Stimulated activated CD8-positive, alpha-beta memory T cell treated with anti-CD3 and anti-CD28 coated beads, Interleukin-7, amount 100 ng/mL, for 48 hours (primary cell): ENCODE data around the gene KLHL29.

ENCODE experiments used
- DNase-seq, 2 donors: peaks; one replicate each; pipeline ENCODE4 v3.0.0-alpha.2; 2020; ENCODE audit warnings: low read depth in 1 of 2; ENCODE audit errors: extremely low read depth in 1 of 2

Gene KLHL29

GRCh38 chr2:23544589-23545295 is 159.8 kb downstream of the KLHL29 start:
- DNase-seq = no peak

- DNase-seq = no peak
Measured at GRCh38 chr2:23545396-23545795, 160.4 kb downstream of the KLHL29 start.

DNA sequence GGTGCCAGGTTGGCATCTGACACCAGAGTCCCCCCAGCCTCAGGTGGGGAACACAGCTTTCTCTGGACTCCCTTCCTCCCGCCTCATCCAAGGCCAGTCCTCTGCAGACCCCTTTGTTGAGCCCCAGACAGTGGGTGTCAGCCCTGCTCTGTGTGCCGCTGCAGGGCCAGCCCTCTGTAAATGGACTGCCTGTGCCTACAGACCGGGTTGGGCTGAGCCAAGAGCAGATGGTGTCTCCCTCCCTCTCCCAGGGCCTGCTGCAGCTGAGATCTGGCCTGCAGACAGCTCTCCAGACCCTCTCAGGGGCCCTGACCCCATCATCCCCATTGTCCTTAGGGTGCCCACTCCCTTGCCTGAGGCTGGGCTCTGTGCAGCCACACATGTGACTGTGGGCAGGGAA is 160.8 kb downstream of the KLHL29 start:
- no peak for DNase-seq

DNA sequence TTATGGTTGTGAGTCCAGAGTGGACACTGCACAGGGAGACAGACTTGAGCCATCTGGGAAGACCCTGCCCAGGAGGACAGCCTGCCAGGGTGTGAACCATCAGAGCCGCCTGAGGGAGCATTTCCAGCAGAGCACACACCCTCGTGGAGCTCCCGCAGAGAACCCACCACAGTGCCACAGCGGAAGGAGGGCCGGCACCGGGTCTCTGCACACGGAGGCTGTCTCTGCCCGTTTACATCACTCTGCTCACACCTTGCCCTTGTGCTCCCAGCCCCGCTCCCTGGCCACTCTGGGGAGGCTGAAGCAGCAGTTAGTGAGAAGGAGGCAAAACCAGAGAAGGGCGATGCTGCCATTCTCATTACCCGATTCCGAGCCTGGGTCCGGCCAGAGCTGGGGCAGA is 161.9 kb downstream of the KLHL29 start:
- no peak for DNase-seq

- no peak for DNase-seq
Measured at GRCh38 chr2:23547725-23548124, 162.7 kb downstream of the KLHL29 start.

DNA sequence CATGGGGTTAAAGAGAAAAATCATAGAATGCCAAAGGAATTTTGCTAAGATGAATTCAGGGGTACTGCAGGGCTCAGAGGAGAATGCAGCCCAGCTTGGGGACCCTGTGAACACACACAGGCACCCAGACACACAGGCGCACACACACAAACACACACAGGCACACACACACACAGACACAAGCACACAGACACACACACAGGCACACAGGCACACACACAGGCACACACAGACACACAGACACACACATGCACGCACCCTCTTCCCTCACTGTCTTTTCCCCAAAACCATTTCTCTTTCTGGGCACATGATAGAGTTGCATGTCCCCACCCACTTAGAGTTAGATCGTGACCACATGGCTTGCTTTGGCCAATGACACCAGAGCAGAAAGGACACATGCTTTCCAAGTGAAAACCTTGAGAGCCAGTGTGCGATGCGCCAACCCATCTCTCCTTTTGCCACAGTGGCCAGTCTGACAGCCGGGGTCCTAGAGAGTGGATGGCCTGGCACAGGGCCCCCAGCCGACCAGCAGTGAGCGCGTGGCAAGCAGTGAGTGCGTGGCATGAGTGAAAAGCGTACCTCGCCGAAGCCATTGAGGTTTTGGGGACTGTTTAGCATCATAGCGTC is 163.3 kb downstream of the KLHL29 start:
- no peak for DNase-seq

- DNase-seq = no peak
Measured at GRCh38 chr2:23549051-23549450, 164.1 kb downstream of the KLHL29 start.

GRCh38 chr2:23549821-23550530 is 165.0 kb downstream of the KLHL29 start:
- DNase-seq = no peak

GRCh38 chr2:23550553-23550952 is 165.6 kb downstream of the KLHL29 start:
- no peak for DNase-seq

- no peak for DNase-seq
Measured at GRCh38 chr2:23551875-23552274, 166.9 kb downstream of the KLHL29 start.

GRCh38 chr2:23553561-23553960 is 168.6 kb downstream of the KLHL29 start:
- DNase-seq = no peak

DNA sequence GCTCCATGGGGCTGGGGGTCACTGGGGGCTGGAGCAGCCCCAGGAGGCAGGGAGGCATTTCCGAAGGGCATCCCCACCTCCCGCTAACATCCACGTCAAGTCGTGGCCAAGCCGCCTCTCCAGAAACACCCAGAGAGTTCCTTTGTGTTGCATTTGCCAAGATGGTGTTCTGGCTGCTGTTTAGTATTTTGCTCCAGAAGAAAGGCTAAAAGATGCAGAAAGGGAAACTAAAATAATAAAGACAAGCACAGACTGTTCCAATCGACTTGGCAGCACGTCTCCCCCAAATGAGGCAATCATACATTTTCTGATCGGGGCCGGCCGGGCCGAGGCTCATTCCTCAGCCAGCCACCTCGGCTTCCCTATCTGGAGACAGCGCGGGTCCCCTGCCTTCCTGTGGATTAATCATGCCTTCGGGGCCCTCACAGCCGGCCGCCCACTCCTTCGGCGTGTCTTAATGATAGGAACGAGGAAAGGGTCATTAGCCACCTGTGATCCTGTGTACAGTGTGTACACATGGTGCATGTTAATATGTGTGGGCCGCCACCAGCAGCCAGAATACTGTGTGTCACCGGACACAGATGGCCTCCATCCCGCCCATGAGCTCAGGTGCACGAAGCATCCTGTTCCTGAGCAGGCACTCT is 169.2 kb downstream of the KLHL29 start:
- no peak for DNase-seq

GRCh38 chr2:23555944-23556343 is 171.0 kb downstream of the KLHL29 start:
- no peak for DNase-seq

DNA sequence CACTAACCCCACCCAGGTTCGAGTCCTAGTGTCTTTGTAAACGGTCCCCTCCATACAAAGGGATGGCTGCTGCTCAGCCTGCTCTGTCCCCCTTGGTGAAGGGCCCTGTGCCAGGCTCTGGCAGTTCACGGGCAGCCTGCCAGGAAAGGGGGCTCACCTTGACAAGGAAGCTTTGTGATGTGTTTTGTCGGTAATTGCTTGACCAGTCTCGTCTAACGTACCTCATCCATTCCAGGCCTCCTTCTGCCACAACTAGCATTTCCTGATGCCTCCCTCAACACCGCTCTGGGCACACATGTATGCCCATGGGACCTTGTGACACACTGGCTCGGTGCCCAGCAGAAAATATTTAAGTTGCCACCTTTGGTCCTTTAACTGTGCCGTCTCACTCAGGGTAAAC is 171.9 kb downstream of the KLHL29 start:
- no peak for DNase-seq

DNA sequence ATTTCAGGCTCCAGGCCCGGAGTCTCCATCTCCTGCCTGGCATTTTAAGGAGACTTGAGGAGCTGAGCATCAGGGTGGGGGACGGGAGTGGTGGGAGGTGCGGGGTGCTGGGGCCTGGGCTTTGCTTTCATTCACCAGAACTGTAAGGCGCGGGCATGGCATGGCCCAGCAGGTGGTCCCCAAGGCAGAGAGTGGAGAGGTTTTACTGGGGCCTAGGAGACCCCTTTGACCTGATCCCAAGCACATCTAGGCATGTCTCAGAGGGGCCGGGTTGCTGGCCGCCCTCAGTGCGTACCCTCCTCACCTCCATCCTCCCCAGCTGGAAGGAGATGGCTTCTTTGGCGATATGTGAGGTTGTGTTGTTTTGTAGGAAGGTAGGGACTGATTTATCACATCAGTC is 172.5 kb downstream of the KLHL29 start:
- DNase-seq = no peak

DNA sequence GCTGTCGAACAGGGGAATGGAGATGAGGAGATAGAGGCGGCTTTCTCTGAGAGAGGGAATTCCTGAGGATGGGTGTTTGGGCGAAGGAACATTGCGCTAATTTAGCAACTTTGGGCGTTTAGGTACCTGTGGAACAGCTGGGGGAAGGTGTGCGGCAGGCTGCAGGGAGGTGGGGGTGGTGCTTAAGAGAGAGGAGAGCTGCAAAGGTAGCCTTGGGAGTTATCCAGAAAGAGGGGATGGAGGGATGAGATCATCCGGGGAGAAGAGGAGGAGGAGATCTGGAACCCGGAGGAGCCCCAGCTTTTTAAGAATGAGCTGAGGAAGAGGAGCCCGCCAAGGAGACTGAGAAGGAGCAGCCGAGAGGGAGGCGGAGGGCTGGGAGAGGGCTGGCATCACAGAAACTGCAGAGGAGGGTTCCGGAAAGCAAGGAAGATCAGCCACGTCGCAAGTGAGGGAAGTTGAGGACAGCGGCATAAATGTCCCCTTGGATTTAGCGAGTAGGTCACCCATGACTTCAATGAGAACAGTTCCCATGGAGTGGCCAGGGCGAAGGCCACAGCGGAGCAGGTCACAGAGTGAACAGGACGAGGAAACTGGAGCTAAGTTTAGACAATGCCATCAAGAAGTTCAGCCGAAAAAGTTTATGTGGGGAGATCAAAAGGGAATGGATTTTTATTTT is 174.7 kb downstream of the KLHL29 start:
- DNase-seq = no peak

DNA sequence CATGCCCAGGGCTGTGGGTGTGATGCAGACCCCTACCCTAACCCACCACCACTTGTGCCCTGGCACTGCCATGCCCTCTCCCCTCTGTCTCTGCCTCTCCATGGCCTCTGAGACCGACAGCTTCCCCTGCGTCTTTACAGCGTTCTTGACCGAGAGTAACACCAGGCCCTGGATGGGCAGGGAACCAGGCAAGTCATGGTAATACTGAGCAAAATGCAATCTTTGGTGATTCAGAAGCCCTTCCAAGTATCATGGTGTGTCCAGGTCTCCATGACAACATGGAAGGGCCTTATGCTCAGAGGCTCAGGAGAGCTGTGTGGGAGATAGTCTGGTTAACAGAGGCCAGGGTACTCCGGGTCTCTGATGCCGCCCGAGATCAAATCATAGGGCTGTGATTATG is 176.1 kb downstream of the KLHL29 start:
- no peak for DNase-seq

DNA sequence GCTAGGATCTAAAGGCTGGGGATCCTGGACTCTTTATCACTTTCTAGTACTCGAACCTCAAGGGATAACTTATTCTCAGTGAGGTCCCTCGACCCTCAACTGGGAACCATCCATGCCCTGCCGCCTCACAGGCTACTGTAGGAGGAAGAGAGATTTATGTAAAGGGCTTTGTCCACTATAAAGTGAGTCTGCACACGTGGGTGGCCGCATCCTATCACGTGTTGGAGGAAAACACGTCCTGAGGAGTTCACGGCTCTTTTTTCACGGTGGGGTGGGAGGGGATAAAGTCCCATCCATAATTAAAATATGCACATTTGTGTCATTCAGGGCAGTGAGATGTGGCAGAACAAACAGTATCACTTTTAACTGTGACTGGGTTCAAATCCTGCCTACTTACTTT is 176.6 kb downstream of the KLHL29 start:
- no peak for DNase-seq

DNA sequence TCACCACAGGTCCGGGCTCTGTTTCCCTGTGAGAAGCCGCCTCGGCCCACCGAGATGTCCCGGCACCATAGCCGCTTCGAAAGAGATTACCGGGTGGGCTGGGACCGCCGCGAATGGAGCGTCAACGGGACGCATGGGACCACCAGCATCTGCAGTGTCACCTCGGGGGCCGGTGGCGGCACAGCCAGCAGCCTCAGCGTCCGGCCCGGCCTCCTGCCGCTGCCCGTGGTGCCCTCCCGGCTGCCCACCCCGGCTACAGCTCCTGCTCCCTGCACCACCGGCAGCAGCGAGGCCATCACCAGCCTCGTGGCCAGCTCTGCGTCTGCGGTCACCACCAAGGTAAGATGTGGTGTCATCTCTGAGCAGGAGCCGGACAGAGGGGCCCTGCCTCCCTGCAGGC is 177.2 kb downstream of the KLHL29 start:
- DNase-seq = no peak

DNA sequence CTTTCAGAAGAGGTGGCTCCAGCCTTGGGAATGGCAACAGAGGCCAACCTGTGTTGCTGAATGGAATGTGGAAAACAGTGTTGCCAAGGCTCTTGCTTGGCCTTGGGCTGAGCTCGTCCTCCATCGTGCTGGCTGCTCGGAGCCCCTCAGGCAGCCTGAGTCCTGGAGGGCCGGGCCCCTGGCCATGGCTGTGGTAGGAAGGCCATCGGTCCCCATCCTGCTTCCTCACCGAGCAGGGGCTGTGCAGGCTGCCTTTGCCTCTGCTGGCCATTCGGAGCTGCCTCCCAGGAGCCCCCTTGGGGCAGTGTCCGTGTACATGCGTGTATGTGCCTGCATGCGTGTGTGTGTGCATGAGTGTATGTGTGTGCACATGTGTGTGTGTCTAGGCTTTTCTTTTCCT is 178.2 kb downstream of the KLHL29 start:
- DNase-seq = no peak
